Activated CD4-positive, alpha-beta T cell treated with anti-CD3 and anti-CD28 coated beads for 1 hour (primary cell): ENCODE results near the gene SHANK2.

ENCODE experiments used
- DNase-seq: peaks from one replicate; pipeline ENCODE4 v3.0.0-alpha.2; 2020

Gene SHANK2

DNA sequence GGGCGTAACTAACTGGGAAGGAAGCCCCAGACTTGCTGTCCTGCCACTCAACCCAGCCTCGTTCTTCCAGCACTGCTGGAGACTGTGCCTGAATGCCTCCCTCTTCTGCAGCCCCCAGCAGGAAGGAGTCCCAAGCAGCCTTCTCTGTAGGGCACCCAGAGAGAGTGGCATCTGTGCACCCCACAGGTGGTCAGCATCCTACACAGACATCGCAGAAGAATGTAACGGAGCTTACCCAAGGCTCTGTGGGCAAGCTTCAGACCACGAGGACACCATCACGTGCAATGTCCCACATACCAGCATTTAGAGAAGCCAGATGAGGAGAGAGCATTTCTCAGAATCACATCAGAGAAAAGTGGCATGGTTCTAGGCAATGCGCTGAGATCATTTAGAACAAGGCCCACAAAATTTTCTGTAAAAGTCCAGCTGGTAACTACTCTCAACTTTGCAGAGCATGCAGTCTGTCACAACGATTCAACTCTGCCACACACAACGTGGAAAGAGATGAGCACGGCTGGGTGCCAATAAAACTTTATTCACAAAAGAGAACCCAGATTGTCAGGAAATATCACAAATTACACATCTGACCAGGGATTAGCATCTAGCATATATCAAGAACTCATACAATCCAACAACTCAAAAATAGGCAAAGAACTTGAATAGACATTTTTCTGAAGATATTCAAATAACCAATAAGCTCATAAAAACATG is 33.4 kb downstream of the SHANK2 start:
- no peak for DNase-seq

DNA sequence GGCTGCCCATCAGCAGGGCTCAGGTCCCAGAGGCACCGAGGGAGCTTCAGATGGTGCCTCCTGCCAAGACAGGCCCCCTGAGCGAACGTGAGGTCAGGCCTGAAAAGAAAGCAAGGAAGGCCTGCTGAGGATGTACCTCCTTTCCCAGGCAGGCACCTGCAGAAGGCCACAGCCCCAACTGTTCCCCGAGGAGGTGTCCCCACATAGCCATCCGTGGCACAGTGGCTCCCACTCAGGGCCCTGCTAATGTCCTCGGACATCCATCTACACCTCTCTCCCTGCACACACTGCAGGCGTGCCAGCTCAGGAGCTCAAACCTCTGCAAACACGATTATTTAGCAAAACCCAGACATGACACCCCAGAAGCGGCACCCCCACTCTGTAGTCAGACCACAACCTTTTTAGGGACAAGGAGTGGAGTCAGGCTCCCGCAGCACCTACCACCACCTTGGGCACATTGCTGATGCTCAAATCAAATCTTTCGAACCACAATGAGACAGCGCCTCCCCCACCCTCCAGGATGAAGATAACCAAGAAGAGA is 36.9 kb downstream of the SHANK2 start:
- no peak for DNase-seq

- no peak for DNase-seq
Measured at GRCh38 chr11:71214553-71215424, 37.6 kb downstream of the SHANK2 start.

DNA sequence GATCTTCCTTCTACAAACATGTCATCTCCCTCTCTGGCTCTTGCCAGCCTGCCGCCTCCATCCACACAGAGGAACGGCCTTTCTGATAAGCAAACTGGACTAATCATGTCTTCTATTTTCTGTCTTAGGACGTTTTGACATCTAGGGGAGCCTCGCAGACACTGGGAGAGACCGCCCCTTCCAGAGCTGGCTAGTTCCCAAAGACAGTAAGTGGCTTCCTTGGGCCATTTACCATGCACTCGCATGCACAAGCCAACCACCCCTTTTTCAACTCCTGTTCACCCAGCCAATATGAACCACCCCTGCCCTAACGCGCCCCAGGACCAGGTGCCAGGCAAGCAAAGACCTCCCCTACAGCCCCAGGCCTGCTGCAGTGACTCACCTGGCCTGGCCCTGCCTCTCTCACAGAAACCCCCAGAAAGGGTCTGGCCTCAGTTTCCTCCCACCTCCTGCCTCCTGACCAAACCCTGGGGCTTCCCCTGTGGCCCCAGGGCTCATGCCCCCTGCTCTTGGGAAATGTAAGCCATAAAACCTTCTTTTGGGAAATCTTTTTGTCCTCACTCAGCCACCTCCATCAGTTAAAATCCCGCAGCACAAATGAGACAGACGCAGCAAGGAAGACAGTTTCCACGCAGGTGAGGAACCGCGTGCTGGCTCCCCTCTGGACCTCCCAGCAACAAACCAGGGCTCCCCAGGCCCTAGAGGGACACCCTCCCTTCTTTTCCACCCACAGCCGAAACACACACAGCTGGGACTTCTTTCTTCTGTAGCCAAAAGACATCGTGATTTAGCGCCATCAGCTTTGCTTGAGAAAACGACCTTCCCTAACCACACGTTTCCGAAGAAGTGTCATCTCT is 38.5 kb downstream of the SHANK2 start:
- no peak for DNase-seq

DNA sequence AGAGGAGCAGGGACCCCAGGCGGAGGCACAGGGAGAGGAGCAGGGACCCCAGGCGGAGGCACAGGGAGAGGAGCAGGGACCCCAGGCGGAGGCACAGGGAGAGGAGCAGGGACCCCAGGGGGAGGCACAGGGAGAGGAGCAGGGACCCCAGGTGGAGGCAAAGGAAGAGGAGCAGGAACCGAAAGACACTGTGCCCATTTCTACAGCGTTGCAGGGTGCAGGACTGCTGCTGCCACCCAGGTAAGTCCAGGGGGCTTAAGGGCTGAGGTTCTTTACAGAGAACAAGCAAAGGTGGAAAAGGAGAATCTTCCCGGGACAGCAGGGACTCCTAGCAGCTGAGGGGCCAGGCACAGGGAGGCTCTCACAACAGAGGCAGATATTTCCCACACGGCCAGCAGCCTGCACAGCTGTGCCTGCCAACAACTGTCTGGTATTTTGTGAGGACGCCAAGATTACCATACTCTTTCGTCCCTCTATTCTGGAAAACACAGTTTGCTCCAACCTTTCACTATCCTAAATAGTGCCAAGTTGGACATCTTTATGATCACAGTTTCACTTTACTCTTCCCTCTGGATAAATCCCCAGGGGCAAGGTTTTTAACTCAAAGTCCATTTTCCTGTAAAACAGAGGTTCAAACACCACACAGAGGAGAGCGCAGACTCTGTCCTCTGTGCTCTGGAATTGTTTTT is 39.4 kb downstream of the SHANK2 start:
- no peak for DNase-seq

DNA sequence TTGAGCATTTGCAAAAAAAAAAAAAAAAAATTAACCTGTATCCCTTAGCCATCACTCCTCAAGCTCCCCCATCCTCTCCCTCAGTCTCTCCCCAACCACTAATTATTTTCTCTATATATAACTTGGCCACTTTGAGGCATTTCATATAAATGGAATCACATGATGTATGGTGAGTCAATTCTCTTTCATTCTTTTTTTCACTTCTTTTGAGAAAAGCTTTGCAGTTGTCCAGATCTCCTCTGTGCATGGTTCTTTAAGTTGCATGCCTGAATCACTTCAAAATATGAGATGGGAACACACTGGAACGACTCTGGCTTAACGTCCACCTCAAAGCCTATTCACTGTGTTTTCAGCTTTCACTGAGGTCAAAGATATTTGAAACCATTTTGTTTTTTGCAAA is 40.7 kb downstream of the SHANK2 start:
- DNase-seq: no peak

DNA sequence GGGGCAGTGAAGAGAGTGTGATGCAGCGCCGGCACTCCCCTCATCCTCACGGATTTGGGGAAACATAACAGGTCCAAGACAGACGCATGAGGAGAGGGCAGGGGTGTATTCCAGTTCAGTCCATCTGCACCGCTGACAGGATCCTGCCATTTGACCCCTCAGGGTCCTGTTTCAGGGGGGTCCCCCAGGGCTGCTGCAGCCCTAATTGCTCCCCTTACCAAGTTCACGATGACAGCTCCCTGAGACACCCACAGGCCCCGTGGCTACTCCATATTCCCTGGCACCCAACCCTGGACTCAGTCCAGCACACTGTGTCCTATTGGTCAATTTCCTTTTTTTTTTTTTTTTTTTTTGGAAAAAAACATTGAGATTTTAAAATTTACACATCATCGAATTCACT is 41.5 kb downstream of the SHANK2 start:
- no peak for DNase-seq

- DNase-seq: no peak
Measured at GRCh38 chr11:71209656-71210055, 42.7 kb downstream of the SHANK2 start.

- no peak for DNase-seq
Measured at GRCh38 chr11:71209181-71209580, 43.2 kb downstream of the SHANK2 start.

DNA sequence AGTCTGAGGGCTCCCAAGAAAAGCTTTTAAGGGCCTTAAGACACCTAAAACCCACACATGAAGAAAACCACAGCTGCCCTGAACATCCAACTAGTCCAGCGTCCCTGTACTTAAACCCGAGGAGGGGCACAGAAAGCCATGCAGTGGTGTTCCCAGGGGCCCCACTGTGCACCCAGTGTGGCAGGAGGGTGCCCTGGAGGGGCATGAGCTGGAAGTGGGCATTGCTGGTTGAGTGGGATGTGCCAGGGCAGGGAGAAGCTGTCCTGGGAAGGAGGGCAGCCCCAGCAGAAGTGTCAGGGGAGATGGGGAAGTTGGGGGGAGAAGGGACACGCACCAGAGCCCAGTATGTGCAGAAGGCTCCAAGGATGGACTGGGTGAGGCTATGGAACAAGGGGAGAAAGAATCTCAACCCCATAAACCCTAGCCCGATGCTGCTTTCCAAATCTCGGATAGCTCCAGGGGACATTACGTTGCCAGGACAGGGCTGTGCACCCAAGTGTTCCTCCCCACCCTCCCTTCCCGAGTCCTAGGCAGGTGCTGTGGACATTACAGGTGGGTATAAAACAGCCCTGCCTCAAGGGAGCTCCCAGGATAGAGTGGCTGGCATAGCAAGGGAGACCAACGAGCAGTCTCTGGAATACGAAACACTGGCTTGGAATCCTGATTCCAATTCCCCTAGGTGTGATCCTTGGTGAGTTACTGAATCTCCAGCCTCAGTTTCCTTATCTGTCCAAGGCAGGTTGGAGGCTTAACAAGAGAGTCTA is 44.2 kb downstream of the SHANK2 start:
- no peak for DNase-seq

GRCh38 chr11:71207563-71207962 is 44.8 kb downstream of the SHANK2 start:
- DNase-seq: no peak

GRCh38 chr11:71206186-71206585 is 46.2 kb downstream of the SHANK2 start:
- DNase-seq: no peak

GRCh38 chr11:71204748-71205664 is 47.4 kb downstream of the SHANK2 start:
- DNase-seq: no peak

DNA sequence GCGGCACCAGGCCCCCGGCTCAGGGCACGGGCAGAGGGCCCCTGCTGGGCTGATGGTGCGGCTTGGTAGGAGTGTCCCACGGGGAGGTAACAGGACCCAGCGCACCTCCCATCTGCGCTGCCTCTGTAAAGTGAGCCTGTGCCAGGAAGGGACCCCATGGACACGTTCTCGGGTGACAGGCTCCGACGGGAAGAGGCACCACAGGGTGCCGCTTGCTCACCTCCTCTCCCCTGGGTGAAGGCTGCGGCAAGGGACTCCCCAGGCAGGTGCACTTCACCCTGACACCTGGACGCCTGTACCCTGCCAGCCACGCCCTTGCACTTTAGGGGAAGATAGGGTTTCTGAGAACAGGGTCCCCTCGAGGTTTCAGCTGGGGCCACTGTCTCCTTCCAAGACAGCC is 48.1 kb downstream of the SHANK2 start:
- DNase-seq: no peak

- DNase-seq: no peak
Measured at GRCh38 chr11:71203681-71204080, 48.7 kb downstream of the SHANK2 start.

- DNase-seq: no peak
Measured at GRCh38 chr11:71202966-71203365, 49.4 kb downstream of the SHANK2 start.

- DNase-seq: no peak
Measured at GRCh38 chr11:71202598-71202944, 49.8 kb downstream of the SHANK2 start.
